Activated T-helper 1 cell treated with anti-CD3 and anti-CD28 coated beads, Interleukin-2, amount 50 U/mL, for 16 hours (primary cell): ENCODE data around the gene CYP27C1.
"Not testable (repeated sequence)": the region's sequence is repeated elsewhere in the genome, so short reads cannot be mapped to it uniquely, and the experiment has no call there.

Source experiments
- DNase-seq, 2 donors: peaks; one replicate each; pipeline ENCODE4 v3.0.0-alpha.2; 2020; ENCODE audit warnings: low read depth in 1 of 2, low spot score in 1 of 2

CYP27C1 gene

GRCh38 chr2:127224135-127224534 lies 4.0 kb upstream of the CYP27C1 start:
- DNase-seq, result not testable (repeated sequence)

- DNase-seq, result no peak
Measured at GRCh38 chr2:127220768-127221527, 849 bp upstream of the CYP27C1 start.

- no peak for DNase-seq
Measured at GRCh38 chr2:127219171-127220070, 678 bp downstream of the CYP27C1 start.

GRCh38 chr2:127218812-127219170 lies 1.3 kb downstream of the CYP27C1 start:
- no peak for DNase-seq

- no peak for DNase-seq
Measured at GRCh38 chr2:127217470-127218325, 2.4 kb downstream of the CYP27C1 start.

- no peak for DNase-seq
Measured at GRCh38 chr2:127216593-127216992, 3.5 kb downstream of the CYP27C1 start.

GRCh38 chr2:127216095-127216494 lies 4.0 kb downstream of the CYP27C1 start:
- no peak for DNase-seq

GRCh38 chr2:127214201-127214600 lies 5.9 kb downstream of the CYP27C1 start:
- not testable (repeated sequence) for DNase-seq

GRCh38 chr2:127208313-127208712 lies 11.8 kb downstream of the CYP27C1 start:
- no peak for DNase-seq

GRCh38 chr2:127205218-127206125 lies 14.6 kb downstream of the CYP27C1 start:
- no peak for DNase-seq

- no peak for DNase-seq
Measured at GRCh38 chr2:127201452-127201851, 18.6 kb downstream of the CYP27C1 start.

- no peak for DNase-seq
Measured at GRCh38 chr2:127200962-127201361, 19.1 kb downstream of the CYP27C1 start.

GRCh38 chr2:127199223-127199622 lies 20.9 kb downstream of the CYP27C1 start:
- DNase-seq, result no peak

- peak; percentile 15 to 29 for DNase-seq
Measured at GRCh38 chr2:127197475-127198385, 22.4 kb downstream of the CYP27C1 start.

- no peak for DNase-seq
Measured at GRCh38 chr2:127196998-127197397, 23.1 kb downstream of the CYP27C1 start.

- DNase-seq, result no peak
Measured at GRCh38 chr2:127196549-127196948, 23.6 kb downstream of the CYP27C1 start.

- no peak for DNase-seq
Measured at GRCh38 chr2:127195140-127196074, 24.7 kb downstream of the CYP27C1 start.

GRCh38 chr2:127194447-127194846 lies 25.7 kb downstream of the CYP27C1 start:
- DNase-seq, result no peak
